ENCODE data around the gene EIF1AD.
"Not testable (repeated sequence)": the region's sequence is repeated elsewhere in the genome, so short reads cannot be mapped to it uniquely, and the experiment has no call there.

Gene EIF1AD

DNA sequence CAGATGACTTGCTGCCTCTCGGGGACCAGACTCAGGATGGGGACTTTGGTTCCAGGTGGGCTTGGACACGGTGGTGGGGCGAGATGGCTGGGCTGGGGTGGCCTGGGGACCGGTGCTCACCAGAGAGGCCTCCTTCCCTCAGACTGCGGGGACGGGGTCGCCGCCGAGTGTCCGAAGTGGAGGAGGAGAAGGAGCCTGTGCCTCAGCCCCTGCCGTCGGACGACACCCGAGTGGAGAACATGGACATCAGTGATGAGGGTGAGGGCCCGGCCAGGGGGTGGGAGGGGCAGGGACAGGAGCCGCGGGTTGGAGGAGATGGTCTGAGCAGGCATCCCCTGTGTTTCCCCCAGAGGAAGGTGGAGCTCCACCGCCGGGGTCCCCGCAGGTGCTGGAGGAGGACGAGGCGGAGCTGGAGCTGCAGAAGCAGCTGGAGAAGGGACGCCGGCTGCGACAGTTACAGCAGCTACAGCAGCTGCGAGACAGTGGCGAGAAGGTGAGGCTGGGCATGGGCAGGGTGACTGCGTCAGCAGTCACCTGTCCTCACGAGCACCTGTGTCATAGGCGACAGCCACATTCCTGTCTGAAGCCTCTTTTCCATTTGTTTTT lies 34.5 kb downstream of the EIF1AD start:
- no peak for DNase-seq

DNA sequence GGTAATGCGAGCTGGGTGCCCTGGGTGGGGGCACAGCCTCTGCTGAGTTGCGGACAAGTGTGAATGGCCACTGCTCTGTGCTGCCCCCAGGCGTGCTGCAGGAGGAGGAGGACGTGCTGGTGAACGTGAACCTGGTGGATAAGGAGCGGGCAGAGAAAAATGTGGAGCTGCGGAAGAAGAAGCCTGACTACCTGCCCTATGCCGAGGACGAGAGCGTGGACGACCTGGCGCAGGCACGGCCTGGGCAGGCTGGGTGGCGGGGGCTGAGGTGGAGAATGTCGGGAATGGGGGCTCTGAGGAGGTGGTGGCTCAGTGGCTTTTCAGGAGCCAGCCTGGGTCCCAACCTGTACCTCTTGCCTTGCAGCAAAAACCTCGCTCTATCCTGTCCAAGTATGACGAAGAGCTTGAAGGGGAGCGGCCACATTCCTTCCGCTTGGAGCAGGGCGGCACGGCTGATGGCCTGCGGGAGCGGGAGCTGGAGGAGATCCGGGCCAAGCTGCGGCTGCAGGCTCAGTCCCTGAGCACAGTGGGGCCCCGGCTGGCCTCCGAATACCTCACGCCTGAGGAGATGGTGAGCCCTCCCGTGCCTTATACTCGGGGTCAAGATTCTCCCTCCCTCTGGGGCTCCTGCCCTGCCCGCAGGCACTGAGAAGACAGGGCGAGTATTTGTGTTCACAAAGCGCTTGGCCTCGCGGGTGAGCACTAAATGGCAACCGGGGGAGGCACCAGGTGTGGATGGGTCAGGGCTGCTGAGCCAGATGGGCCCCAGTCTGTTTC lies 35.8 kb downstream of the EIF1AD start:
- DNase-seq = no peak

DNA sequence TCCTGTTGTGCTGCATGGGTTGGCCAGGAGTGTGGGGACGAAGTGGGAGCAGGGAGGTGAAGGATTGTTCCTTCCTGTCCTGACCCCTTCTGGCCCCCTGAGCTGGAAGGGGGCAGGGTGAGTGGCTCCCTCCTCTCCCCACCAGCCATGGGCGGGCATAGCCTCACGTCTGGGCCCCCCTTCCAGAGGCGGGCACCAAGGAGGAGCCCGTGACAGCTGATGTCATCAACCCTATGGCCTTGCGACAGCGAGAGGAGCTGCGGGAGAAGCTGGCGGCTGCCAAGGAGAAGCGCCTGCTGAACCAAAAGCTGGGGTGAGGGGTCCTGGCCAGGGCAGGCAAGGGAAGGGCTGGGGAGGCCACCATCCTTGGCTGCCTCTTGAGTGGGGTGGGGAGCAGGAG lies 37.1 kb downstream of the EIF1AD start:
- DNase-seq = no peak

DNA sequence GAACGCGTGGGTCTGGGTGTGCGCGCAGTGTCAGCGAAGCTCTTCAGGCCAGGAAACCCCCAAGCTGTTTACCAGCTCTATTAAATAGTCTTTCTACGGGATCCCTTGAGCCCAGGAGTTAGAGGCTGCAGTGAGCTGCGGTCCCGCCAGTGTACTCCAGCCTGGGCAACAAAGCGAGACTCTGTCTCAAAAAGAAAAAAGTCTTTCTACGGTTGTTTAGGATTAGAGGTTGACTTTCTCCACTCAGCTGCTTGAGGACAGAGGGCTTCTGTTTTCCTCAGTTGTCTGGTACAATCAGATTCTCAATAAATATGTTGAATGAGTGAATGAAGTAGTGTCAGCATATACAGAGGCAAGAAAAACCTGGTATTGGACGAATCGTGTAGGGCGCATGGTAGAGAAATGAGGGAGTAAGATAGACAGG lies 39.8 kb downstream of the EIF1AD start:
- no peak for DNase-seq

DNA sequence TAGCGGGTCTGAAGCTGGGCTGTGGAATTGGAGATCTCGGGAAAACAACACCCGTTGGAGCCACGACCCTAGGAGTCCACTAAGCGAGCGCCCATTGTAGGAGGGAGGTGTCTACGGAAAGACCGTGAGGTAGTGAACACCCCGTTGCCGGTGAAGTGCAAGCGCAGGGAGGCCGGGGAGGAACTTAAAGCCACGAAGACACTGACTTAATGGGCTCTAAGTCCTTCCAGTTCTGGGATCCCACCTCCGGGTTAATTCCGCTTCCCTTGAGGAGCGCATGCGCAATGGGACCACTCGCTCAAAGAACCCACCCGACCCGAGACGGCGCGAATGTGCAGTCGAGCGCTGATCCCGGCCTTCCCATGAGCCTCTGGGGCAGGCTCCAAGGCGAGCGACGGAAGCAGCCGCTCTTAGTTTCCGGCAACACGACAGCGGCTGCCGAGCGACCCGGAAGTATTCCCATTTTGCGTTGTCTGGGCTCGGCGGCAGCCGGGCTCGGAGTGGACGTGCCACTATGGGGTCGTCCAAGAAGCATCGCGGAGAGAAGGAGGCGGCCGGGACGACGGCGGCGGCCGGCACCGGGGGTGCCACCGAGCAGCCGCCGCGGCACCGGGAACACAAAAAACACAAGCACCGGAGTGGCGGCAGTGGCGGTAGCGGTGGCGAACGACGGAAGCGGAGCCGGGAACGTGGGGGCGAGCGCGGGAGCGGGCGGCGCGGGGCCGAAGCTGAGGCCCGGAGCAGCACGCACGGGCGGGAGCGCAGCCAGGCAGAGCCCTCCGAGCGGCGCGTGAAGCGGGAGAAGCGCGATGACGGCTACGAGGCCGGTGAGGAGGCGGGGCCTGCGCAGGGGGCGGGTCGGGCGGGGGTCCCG lies 40.5 kb downstream of the EIF1AD start, which contains the start of gene SART1:
SART1 (plus strand) TSS at position 468 of the 874 bp plus-strand sequence; CDS start at position 515, 47 bp downstream.
- peak; percentile 99 for DNase-seq

DNA sequence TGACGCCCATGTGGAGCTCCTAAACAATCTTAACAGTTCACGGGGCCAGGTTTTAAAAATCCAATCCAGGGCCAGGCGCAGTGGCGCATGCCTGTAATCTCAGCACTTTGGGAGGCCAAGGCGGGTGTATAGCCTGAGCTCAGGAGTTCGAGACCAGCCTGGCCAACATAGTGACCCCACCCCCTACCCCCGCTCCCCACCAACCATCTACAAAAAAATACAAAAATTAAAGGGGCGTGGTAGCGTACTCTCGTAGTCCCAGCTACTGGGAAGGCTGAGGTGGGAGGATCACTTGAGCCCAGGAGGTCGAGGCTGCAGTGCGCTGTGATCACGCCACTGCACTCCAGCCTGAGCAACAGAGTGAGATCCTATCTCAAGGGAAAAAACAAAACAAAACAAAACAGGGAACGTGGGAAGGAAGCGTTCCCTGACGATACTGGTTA lies 41.1 kb downstream of the EIF1AD start:
- no peak for DNase-seq

DNA sequence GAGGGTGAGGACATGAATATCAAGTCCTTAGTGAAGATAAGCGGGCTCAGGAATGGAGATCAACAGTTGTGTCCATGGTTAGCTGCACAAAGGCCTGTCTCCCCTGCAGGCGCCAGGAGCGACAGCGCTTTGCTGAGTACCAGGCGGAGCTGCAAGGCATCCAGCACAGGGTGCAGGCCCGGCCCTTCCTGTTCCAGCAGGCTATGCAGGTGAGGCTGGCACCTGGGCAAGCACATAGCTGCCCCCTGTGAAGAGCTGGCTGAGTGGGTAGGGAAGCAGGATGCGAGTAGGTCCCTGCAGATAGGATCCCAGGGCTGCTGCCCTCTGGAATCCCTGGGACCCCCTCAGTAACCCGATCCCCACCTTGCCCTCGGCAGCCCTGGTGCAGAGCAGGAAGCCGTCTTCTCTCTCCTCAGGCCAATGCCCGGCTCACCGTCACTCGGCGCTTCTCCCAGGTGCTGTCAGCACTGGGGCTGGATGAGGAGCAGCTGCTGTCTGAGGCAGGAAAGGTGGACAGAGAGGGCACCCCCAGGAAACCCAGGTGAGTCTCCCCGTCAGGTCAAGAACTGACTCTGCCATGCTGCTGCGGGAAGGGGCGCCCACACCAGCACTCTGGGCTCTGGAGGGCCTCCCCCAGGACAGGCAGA lies 43.1 kb downstream of the EIF1AD start:
- no peak for DNase-seq

DNA sequence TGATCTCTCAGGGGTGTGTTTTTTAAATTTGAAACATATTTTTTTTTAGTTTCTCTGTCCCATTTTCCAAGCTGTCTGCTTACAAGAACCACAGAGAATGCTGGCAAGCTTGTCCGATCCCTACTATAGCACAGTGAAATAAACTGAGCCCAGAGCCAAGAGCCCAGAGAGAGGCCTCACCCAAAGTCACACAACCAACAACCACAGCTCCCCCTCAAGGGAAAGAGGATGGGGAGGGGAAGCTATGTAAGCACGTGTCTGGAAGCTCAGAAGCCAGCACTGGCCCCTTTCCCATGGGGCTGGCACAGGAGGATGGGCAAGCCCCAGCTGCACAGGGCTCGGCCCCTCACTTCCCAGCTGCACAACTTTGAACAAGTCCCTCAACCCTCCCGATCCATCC lies 43.7 kb downstream of the EIF1AD start:
- no peak for DNase-seq

DNA sequence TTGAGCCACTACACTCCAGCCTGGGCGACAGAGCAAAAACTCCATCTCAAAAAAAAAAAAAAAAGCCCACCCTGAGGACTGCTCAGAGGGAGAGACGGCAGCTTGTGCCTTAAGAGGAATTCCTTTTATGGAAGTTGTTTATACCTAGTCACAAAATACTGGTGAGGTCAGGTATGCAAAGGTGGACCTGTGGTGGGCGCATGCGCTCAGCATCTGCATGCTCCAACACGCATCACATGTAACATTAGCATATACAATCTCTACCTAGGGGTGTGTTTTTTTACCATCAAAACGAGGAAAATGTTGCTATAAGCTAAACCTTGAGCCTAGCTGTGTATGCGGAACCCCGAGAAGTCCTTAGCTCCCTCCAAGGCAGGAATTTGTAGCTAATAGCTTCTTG lies 47.2 kb downstream of the EIF1AD start:
- DNase-seq = no peak

DNA sequence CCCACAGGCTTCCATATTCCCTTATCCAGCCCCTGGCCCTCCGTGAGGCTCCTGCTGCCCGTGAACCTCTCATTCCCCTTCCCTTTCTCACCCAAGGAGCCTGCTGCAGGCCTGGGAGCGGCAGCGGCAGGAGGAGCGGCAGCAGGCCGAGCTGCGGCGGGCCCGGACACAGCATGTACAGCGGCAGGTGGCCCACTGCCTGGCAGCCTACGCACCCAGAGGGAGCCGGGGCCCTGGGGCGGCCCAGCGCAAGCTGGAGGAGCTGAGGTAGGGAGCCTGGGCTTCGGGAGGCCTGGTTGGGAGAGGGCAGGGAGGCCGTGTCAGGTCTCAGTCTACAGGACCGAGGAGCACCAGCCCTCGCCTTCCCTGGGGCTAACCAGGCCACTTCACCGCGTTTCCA lies 48.5 kb downstream of the EIF1AD start:
- DNase-seq = no peak

DNA sequence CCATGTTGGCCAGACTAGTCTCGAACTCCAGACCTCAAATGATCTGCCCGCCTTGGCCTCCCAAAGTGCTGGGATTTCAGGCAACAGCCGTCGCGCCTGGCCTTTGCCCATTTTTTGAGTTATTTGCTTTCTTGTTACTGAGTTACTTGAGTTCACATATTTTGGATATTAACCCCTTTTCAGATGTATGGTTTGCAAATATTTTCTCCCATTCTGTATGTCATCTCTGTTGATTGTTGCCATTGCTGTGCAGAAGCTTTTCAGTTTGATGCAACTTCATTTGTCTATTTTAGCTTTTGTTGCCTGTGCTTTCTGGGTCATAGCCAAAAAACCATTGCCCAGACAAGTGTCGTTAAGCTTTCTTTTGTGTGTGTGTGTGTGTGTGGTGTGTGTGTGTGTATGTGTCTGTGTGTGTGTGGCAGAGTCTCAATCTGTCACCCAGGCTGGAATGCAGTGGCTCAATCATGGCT lies 49.9 kb downstream of the EIF1AD start:
- no peak for DNase-seq

DNA sequence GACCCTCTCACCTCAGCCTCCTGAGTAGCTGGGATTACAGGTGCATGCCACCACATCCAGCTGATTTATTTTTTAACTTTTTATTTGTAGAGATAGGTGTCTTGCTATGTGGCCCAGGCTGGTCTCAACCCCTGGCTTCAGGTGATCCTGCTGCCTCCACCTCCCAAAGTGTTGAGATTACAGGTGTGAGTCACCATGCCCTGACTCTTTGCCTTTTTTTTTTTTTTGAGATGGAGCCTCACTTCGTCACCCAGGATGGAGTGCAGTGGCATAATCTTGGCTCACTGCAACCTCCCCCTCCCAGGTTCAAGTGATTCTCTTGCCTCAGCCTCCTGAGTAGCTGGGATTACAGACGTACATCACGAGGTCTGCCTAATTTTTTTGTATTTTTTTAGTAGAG lies 50.3 kb downstream of the EIF1AD start:
- DNase-seq = not testable (repeated sequence)

DNA sequence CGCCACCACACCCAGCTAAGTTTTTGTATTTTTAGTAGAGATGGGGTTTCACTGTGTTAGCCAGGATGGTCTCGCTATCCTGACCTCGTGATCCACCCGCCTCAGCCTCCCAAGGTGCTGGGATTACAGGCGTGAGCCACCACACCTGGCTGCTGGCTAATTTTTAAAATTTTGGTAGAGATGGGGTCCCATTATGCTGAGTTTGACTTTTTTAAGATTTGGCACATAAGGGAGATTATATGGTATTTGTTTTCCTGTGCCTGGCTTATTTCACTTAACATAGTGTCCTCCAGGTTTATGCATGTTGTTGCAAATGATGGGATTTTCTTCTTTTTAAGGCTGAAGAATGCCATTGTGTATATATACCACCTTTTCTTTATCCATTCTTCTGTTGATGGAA lies 51.2 kb downstream of the EIF1AD start:
- not testable (repeated sequence) for DNase-seq

DNA sequence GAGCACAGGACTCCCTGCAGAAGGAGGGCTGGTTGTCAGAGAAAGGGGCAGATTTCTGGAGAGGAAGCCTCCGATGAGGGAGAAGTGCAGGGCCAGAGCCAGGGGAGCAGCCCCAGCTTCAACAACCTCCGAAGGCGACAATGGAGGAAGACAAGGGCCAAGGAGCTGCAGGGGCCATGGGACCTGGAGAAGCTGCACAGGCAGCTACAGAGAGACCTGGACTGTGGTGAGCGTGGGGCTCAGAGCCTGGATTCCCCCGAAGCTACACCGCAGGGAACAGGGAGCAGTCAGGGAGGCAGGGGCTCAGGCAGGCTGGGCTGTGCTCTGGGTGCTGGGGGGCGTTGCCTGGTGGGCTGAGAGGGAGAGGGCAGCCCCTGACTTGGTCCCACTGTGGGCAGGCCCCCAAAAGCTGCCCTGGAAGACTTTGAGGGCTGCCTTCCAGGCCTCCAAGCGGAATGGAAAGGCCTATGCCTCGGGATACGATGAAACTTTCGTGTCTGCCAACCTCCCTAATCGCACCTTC lies 54.3 kb downstream of the EIF1AD start:
- no peak for DNase-seq

DNA sequence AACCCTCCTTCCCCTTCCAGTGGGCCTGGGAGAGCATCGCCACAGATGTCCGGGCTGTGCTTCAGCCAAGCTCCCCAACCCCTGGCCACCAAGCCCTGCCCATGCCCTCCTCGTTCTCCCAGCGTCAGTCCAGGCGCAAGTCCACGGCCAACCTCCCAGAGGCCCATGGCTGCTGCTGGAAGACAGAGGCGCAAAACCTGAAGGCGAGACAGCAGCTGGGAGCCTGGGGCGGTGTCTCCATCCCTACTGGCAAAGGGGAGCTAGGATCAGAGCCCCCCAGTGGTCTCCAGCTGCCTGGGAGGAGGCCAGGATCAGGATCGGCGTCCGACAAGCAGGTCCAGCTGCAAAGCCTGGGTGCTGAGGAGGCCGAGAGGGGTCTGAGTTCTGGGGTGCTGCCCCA lies 54.8 kb downstream of the EIF1AD start:
- DNase-seq = no peak

DNA sequence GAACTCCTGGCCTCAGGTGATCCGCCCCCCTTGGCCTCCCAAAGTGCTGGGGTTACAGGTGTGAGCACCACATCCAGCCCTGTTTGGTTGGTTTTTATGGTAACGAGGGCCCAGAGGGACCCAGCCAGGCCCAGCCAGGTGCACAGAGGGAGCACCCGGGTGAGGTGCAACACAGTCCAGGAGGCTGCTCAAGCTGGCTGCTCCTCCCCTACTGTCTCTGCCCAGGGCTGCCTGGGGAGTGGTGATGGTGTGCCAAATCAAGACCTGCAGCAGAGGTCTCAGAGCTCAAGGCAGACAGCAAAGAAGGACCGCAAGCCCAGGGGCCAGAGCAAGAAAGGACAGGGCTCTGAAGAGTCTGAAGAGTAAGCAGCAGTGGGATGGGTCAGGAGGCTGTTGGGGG lies 55.3 kb downstream of the EIF1AD start:
- DNase-seq = no peak

All from eye (tissue), 1 donor.